ENCODE data around the gene ADGRL3. TPM values are rescaled to one million over a fixed set of nuclear protein-coding genes. Genes with fewer than 3 reads are reported as not detected.
"Not testable (repeated sequence)": the region's sequence is repeated elsewhere in the genome, so short reads cannot be mapped to it uniquely, and the experiment has no call there.

The ADGRL3 gene
- total RNA-seq, 2 experiments from 2014 or later, result not detected

DNA sequence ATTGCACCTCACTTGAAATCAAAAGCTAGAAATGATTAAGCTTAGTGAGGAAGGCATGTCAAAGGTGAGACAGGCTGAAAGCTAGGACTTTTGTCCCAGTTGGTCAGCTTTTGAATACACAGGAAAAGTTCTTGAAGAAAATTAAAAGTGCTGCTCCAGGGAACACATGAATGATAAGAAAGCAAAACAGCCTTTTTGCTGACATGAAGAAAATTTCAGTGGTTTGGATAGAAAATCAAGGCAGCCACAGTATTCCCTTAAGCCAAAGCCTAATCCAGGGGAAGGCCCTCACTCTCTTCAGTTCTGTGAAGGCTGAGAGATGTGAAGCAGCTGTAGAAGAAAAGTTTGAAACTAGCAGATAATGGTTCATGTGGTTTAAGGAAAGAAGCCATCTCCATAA, 150.8 kb downstream of the ADGRL3 start:
- no peaks in the 10 kb centered on the region for H3K4me1 ChIP-seq (ENCODE audit: insufficient read depth, low read length, poor library complexity, severe bottlenecking)
- no peaks in the 10 kb centered on the region for H3K36me3 ChIP-seq (ENCODE audit: insufficient read depth, low read length)
- no peak overlapping the region for H3K4me2 ChIP-seq (ENCODE audit: low read length)
- H3K27ac ChIP-seq (ENCODE audit: low read depth, low read length, poor library complexity, severe bottlenecking), result no peak overlapping the region
- H3K4me3 ChIP-seq (ENCODE audit: low read depth, low read length, poor library complexity, severe bottlenecking), result no peak overlapping the region
- no peak overlapping the region for H2AFZ ChIP-seq (ENCODE audit: low read length)
- no TSS peak for BruUV-seq (replicated peaks)
- POLR2A ChIA-PET, result no interaction called here
- no peaks in the 10 kb centered on the region for H3K79me2 ChIP-seq (ENCODE audit: insufficient read depth, low read depth, low read length)
- TF ChIP-seq, protein P1, sequence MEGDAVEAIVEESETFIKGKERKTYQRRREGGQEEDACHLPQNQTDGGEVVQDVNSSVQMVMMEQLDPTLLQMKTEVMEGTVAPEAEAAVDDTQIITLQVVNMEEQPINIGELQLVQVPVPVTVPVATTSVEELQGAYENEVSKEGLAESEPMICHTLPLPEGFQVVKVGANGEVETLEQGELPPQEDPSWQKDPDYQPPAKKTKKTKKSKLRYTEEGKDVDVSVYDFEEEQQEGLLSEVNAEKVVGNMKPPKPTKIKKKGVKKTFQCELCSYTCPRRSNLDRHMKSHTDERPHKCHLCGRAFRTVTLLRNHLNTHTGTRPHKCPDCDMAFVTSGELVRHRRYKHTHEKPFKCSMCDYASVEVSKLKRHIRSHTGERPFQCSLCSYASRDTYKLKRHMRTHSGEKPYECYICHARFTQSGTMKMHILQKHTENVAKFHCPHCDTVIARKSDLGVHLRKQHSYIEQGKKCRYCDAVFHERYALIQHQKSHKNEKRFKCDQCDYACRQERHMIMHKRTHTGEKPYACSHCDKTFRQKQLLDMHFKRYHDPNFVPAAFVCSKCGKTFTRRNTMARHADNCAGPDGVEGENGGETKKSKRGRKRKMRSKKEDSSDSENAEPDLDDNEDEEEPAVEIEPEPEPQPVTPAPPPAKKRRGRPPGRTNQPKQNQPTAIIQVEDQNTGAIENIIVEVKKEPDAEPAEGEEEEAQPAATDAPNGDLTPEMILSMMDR (conservative IDR thresholded peaks at IDR 0.05; ENCODE audit: low read length), result no peak
- TF ChIP-seq EZH2phosphoT487 (IDR thresholded peaks at IDR 0.05; ENCODE audit: borderline replicate concordance, low read depth, low read length), result no peak
- CTCF ChIA-PET (ENCODE audit: unreplicated experiment), result no interaction called here
- DNase-seq (ENCODE audit: low spot score), result no peak
- no peaks in the 10 kb centered on the region for H4K20me1 ChIP-seq (ENCODE audit: insufficient read depth, low read length)
- no peaks in the 10 kb centered on the region for H3K9me2 ChIP-seq (ENCODE audit: insufficient read depth, low read length)
- intact Hi-C loops (cut with micrococcal nuclease; ENCODE audit: unreplicated experiment), result no loop called here
- H3K9me3 ChIP-seq (ENCODE audit: low read length), result no peaks in the 10 kb centered on the region

DNA sequence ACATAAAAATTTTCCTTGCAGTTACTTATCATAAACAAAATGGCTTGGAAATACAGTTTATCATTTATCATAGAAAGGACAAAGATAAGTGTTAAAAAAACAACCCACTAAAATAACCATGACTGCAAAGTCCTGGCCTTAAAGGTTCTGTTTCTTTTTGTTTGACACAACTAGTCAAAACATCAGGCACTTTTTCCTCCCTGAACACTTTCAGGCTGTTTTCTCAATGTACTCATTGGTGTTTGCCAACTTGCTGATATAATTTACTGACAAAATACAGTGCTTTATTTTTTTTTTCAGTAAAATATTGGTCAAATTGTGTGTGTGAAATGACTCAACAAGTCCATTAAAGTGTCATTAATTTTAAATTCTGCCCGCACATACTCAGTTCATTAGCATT, 156.6 kb downstream of the ADGRL3 start:
- Histone ChIP-seq H3K36me3 (ENCODE audit: insufficient read depth, low read length) (no peaks in the 10 kb centered on the region), H3K4me2 (ENCODE audit: low read length) (no peak overlapping the region), H2AFZ (ENCODE audit: low read length) (no peak overlapping the region), H4K20me1 (ENCODE audit: insufficient read depth, low read length) (no peaks in the 10 kb centered on the region), H3K4me3 (ENCODE audit: low read depth, low read length, poor library complexity, severe bottlenecking) (no peak overlapping the region), H3K4me1 (ENCODE audit: insufficient read depth, low read length, poor library complexity, severe bottlenecking) (no peaks in the 10 kb centered on the region), H3K27ac (ENCODE audit: low read depth, low read length, poor library complexity, severe bottlenecking) (no peak overlapping the region), H3K9me2 (ENCODE audit: insufficient read depth, low read length) (no peaks in the 10 kb centered on the region), H3K9me3 (ENCODE audit: low read length) (no peaks in the 10 kb centered on the region), H3K79me2 (ENCODE audit: insufficient read depth, low read depth, low read length) (no peaks in the 10 kb centered on the region)
- TF ChIP-seq, protein P1 (conservative IDR thresholded peaks at IDR 0.05; ENCODE audit: low read length), result no peak
- TF ChIP-seq EZH2phosphoT487 (IDR thresholded peaks at IDR 0.05; ENCODE audit: borderline replicate concordance, low read depth, low read length), result no peak
- no peak for DNase-seq (ENCODE audit: low spot score)
- no TSS peak for BruUV-seq (replicated peaks)
- CTCF ChIA-PET (ENCODE audit: unreplicated experiment), result no interaction called here
- intact Hi-C loops (cut with micrococcal nuclease; ENCODE audit: unreplicated experiment), result no loop called here
- POLR2A ChIA-PET, result no interaction called here

DNA sequence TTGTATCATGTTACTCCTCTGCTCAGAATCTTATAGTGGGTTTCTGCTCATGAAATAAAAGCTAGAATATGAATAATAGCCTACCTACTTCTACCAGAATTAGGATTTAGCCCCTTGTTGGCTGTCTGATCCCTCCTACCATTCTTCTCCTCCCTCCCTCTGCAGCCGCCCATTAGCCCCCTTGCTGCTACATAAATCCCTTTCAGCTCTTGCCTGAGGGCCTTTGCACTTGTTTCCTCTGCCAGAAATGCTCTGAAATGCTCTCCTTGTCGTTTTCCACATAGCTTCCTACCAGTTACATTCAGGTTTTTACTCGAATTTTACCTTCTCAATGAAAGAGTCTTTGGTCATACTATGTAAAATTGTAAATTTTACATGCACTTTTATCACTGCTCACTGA, 159.2 kb downstream of the ADGRL3 start:
- no peak for DNase-seq (ENCODE audit: low spot score)
- ChIA-PET POLR2A (interaction anchor here (0.6 to 1.3 kb wide), 3 partner anchors 47 to 547 kb away, joined by 3 read pairs; no protein-coding TSS in a partner anchor), CTCF (ENCODE audit: unreplicated experiment) (no interaction called here)
- Histone ChIP-seq H3K4me3 (ENCODE audit: low read depth, low read length, poor library complexity, severe bottlenecking) (no peak overlapping the region), H3K27ac (ENCODE audit: low read depth, low read length, poor library complexity, severe bottlenecking) (no peak overlapping the region), H4K20me1 (ENCODE audit: insufficient read depth, low read length) (no peaks in the 10 kb centered on the region), H3K4me2 (ENCODE audit: low read length) (no peak overlapping the region), H3K9me2 (ENCODE audit: insufficient read depth, low read length) (no peaks in the 10 kb centered on the region), H3K4me1 (ENCODE audit: insufficient read depth, low read length, poor library complexity, severe bottlenecking) (no peaks in the 10 kb centered on the region), H3K36me3 (ENCODE audit: insufficient read depth, low read length) (no peaks in the 10 kb centered on the region), H3K79me2 (ENCODE audit: insufficient read depth, low read depth, low read length) (no peaks in the 10 kb centered on the region), H3K9me3 (ENCODE audit: low read length) (no peaks in the 10 kb centered on the region), H2AFZ (ENCODE audit: low read length) (no peak overlapping the region)
- no TSS peak for BruUV-seq (replicated peaks)
- TF ChIP-seq, protein P1 (conservative IDR thresholded peaks at IDR 0.05; ENCODE audit: low read length), result no peak
- TF ChIP-seq EZH2phosphoT487 (IDR thresholded peaks at IDR 0.05; ENCODE audit: borderline replicate concordance, low read depth, low read length), result no peak
- intact Hi-C loops (cut with micrococcal nuclease; ENCODE audit: unreplicated experiment), result no loop called here

DNA sequence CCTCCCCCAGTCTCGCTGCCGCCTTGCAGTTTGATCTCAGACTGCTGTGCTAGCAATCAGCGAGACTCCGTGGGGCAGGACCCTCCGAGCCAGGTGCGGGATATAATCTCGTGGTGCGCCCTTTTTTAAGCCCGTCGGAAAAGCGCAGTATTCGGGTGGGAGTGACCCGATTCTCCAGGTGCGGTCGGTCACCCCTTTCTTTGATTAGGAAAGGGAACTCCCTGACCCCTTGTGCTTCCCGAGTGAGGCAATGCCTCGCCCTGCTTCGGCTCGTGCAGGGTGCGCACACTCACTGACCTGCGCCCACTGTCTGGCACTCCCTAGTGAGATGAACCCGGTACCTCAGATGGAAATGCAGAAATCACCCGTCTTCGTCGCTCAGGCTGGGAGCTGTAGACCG, 172.7 kb downstream of the ADGRL3 start:
- H2AFZ ChIP-seq (ENCODE audit: low read length); DNase-seq (ENCODE audit: low spot score); POLR2A ChIA-PET; BruUV-seq (replicated peaks); intact Hi-C loops (cut with micrococcal nuclease; ENCODE audit: unreplicated experiment); H3K36me3 ChIP-seq (ENCODE audit: insufficient read depth, low read length); H3K9me2 ChIP-seq (ENCODE audit: insufficient read depth, low read length); H3K4me1 ChIP-seq (ENCODE audit: insufficient read depth, low read length, poor library complexity, severe bottlenecking); CTCF ChIA-PET (ENCODE audit: unreplicated experiment); H3K79me2 ChIP-seq (ENCODE audit: insufficient read depth, low read depth, low read length); H4K20me1 ChIP-seq (ENCODE audit: insufficient read depth, low read length); H3K9me3 ChIP-seq (ENCODE audit: low read length); H3K4me3 ChIP-seq (ENCODE audit: low read depth, low read length, poor library complexity, severe bottlenecking); H3K27ac ChIP-seq (ENCODE audit: low read depth, low read length, poor library complexity, severe bottlenecking); H3K4me2 ChIP-seq (ENCODE audit: low read length): not testable (repeated sequence)

Measured in OCI-LY7 (cell line).